SK-N-SH treated with all-trans-retinoic acid at 6 μM for 48 hours (cell line): ENCODE measurements around the gene RS1.
A peak's percentile ranks its signal among the peaks of the same experiment; 100 is the strongest.

Experiments used
- ATAC-seq: fragments of 200-7000 bp; cut with Tn5 transposase; 3 replicates; pipeline ENCODE4 v1.9.1; 2020; ENCODE audit warnings: mild to moderate bottlenecking, moderate library complexity
- ARNTL ChIP-seq: fragments of 450-650 bp; formaldehyde crosslinking; IDR thresholded peaks from 2 replicates; pipeline ENCODE4 v1.5.0; 2020; ENCODE audit warnings: low read depth, mild to moderate bottlenecking, moderate library complexity, borderline replicate concordance
- BACH2 ChIP-seq: fragments of 250-450 bp; sonication (Bioruptor Pico); IDR thresholded peaks from 2 replicates; pipeline ENCODE4 v1.9.0; 2021; ENCODE audit warnings: mild to moderate bottlenecking, borderline replicate concordance
- CREB5 ChIP-seq: fragments of 250-450 bp; sonication (Bioruptor Pico); IDR thresholded peaks from 2 replicates; pipeline ENCODE4 v1.5.1; 2020; ENCODE audit warnings: low read depth, mild to moderate bottlenecking, moderate library complexity
- CSDC2 ChIP-seq: fragments of 250-450 bp; sonication (Bioruptor Pico); IDR thresholded peaks from 2 replicates; pipeline ENCODE4 v1.5.0; 2020; ENCODE audit warnings: mild to moderate bottlenecking, moderate library complexity
- CSRNP3 ChIP-seq: fragments of 250-450 bp; sonication (Bioruptor Pico); IDR thresholded peaks from 2 replicates; pipeline ENCODE4 v1.5.1; 2021; ENCODE audit warnings: mild to moderate bottlenecking, moderate library complexity
- ESRRG ChIP-seq: fragments of 250-450 bp; sonication (Bioruptor Pico); IDR thresholded peaks from 2 replicates; pipeline ENCODE4 v1.6.1; 2021; ENCODE audit warnings: mild to moderate bottlenecking
- GLIS3 ChIP-seq: fragments of 250-450 bp; sonication (Bioruptor Pico); IDR thresholded peaks from 2 replicates; pipeline ENCODE4 v1.5.0; 2020; ENCODE audit warnings: mild to moderate bottlenecking, moderate library complexity
- ISL1 ChIP-seq: fragments of 250-450 bp; sonication (Bioruptor Pico); IDR thresholded peaks from 2 replicates; pipeline ENCODE4 v2.1.2; 2022; ENCODE audit warnings: mild to moderate bottlenecking, moderate library complexity
- OSR1 ChIP-seq: fragments of 250-450 bp; sonication (Bioruptor Pico); IDR thresholded peaks from 2 replicates; pipeline ENCODE4 v1.8.0; 2022; ENCODE audit warnings: moderate library complexity, mild to moderate bottlenecking, inconsistent platforms
- POU6F1 ChIP-seq: fragments of 250-450 bp; sonication (Bioruptor Pico); IDR thresholded peaks from 2 replicates; pipeline ENCODE4 v1.8.0; 2021; ENCODE audit warnings: low read depth, mild to moderate bottlenecking, moderate library complexity, borderline replicate concordance
- PPARA ChIP-seq: fragments of 250-450 bp; sonication (Bioruptor Pico); IDR thresholded peaks from 2 replicates; pipeline ENCODE4 v1.5.0; 2020; ENCODE audit warnings: mild to moderate bottlenecking, borderline replicate concordance
- RARB ChIP-seq: fragments of 250-450 bp; sonication (Bioruptor Pico); IDR thresholded peaks from 2 replicates; pipeline ENCODE4 v1.8.0; 2021; ENCODE audit warnings: mild to moderate bottlenecking, moderate library complexity
- SNAI2 ChIP-seq: fragments of 250-450 bp; sonication (Bioruptor Pico); IDR thresholded peaks from 2 replicates; pipeline ENCODE4 v1.5.0; 2020; ENCODE audit warnings: mild to moderate bottlenecking, moderate library complexity
- TCF4 ChIP-seq: fragments of 250-450 bp; sonication (Bioruptor Pico); IDR thresholded peaks from 2 replicates; pipeline ENCODE4 v1.8.0; 2021; ENCODE audit warnings: mild to moderate bottlenecking, moderate library complexity, borderline replicate concordance
- TOX ChIP-seq: fragments of 250-450 bp; sonication (Bioruptor Pico); IDR thresholded peaks from 2 replicates; pipeline ENCODE4 v1.8.0; 2021; ENCODE audit warnings: mild to moderate bottlenecking, moderate library complexity, borderline replicate concordance
- TSHZ2 ChIP-seq: fragments of 250-450 bp; sonication (Bioruptor Pico); IDR thresholded peaks from 2 replicates; pipeline ENCODE4 v1.5.0; 2020; ENCODE audit warnings: mild to moderate bottlenecking, moderate library complexity
- ZC3H10 ChIP-seq: fragments of 250-450 bp; sonication (Bioruptor Pico); IDR thresholded peaks from 2 replicates; pipeline ENCODE4 v1.5.1; 2021; ENCODE audit warnings: mild to moderate bottlenecking, moderate library complexity
- ZFP3 ChIP-seq: fragments of 250-450 bp; sonication (Bioruptor Pico); IDR thresholded peaks from 2 replicates; pipeline ENCODE4 v1.5.0; 2020; ENCODE audit warnings: mild to moderate bottlenecking, moderate library complexity
- ZFP30 ChIP-seq: fragments of 450-650 bp; formaldehyde crosslinking; IDR thresholded peaks from 2 replicates; pipeline ENCODE4 v1.5.0; 2022; ENCODE audit warnings: mild to moderate bottlenecking, moderate library complexity
- ZNF565 ChIP-seq: fragments of 450-650 bp; formaldehyde crosslinking; conservative IDR thresholded peaks from 2 replicates; pipeline ENCODE4 v1.5.0; 2020; ENCODE audit warnings: low read depth, mild to moderate bottlenecking, moderate library complexity
- ZNF70 ChIP-seq: fragments of 450-650 bp; formaldehyde crosslinking; IDR thresholded peaks from 2 replicates; pipeline ENCODE4 v1.5.0; 2020; ENCODE audit warnings: mild to moderate bottlenecking, moderate library complexity
- ZNF8 ChIP-seq: fragments of 450-650 bp; formaldehyde crosslinking; IDR thresholded peaks from 2 replicates; pipeline ENCODE4 v1.5.0; 2020; ENCODE audit warnings: mild to moderate bottlenecking, moderate library complexity

The RS1 gene

GRCh38 chrX:18676050-18676449 lies 4.1 kb upstream of the RS1 start (continued):
- TF ChIP-seq CSRNP3 (CRISPR knock-in tag) = no peak

GRCh38 chrX:18674788-18675735 lies 3.2 kb upstream of the RS1 start:
- no peak for TF ChIP-seq ARNTL
- no peak for TF ChIP-seq ZFP30 (CRISPR knock-in tag)
- TF ChIP-seq OSR1 (CRISPR knock-in tag) = no peak
- TF ChIP-seq ZFP3 = peak; percentile 83
- TF ChIP-seq CSRNP3 (CRISPR knock-in tag) = no peak
- no peak for TF ChIP-seq TOX (CRISPR knock-in tag)
- TF ChIP-seq GLIS3 (CRISPR knock-in tag) = peak; percentile 77
- peak; percentile 94 for ATAC-seq

- peak; percentile 63 for ATAC-seq
- TF ChIP-seq TOX (CRISPR knock-in tag) = no peak
- no peak for TF ChIP-seq ISL1 (CRISPR knock-in tag)
- TF ChIP-seq ZNF565 (CRISPR knock-in tag) = no peak
Observed at GRCh38 chrX:18674417-18674787, 2.5 kb upstream of the RS1 start.

- no peak for ATAC-seq
- TF ChIP-seq RARB (CRISPR knock-in tag) (no peak), ZNF70 (CRISPR knock-in tag) (no peak), TOX (CRISPR knock-in tag) (no peak), ZC3H10 (CRISPR knock-in tag) (no peak), CREB5 (no peak), TCF4 (CRISPR knock-in tag) (no peak), ZFP3 (no peak), CSDC2 (no peak), PPARA (CRISPR knock-in tag) (no peak), ZFP30 (CRISPR knock-in tag) (no peak), SNAI2 (CRISPR knock-in tag) (no peak), ESRRG (CRISPR knock-in tag) (no peak)
Observed at GRCh38 chrX:18668071-18668835, 3.7 kb downstream of the RS1 start.

- ATAC-seq = no peak
- TF ChIP-seq TCF4 (CRISPR knock-in tag) = no peak
- TF ChIP-seq ZNF70 (CRISPR knock-in tag) = no peak
- TF ChIP-seq CSDC2 = no peak
- no peak for TF ChIP-seq TOX (CRISPR knock-in tag)
- no peak for TF ChIP-seq CREB5
- no peak for TF ChIP-seq SNAI2 (CRISPR knock-in tag)
- TF ChIP-seq ZC3H10 (CRISPR knock-in tag) = no peak
- no peak for TF ChIP-seq TSHZ2 (CRISPR knock-in tag)
- TF ChIP-seq ESRRG (CRISPR knock-in tag) = no peak
- no peak for TF ChIP-seq ISL1 (CRISPR knock-in tag)
- no peak for TF ChIP-seq POU6F1 (CRISPR knock-in tag)
- TF ChIP-seq BACH2 (CRISPR knock-in tag) = no peak
- TF ChIP-seq ZNF8 (CRISPR knock-in tag) = no peak
- TF ChIP-seq ARNTL = no peak
Observed at GRCh38 chrX:18666614-18667013, 5.3 kb downstream of the RS1 start.
